Heart left ventricle (tissue), 13 donors: ENCODE results near the gene NDUFS4.

Experiments
- POLR2A ChIP-seq, 2 donors: fragments of 450-650 bp; IDR thresholded peaks; one replicate each; pipeline ENCODE4 v1.6.1; 2017; ENCODE audit warnings: antibody characterized with exemption in 2 of 2, mild to moderate bottlenecking in 2 of 2, moderate library complexity in 2 of 2
- TF ChIP-seq, protein P1 (sequence below), 12 donors: fragments of 200-600 bp; sonication (generic) in 4 of 12; IDR thresholded peaks; one replicate each; pipeline versions ENCODE4 v1.5.0 to v1.8.0; 2018 to 2022; ENCODE audit warnings: antibody characterized with exemption in 12 of 12, mild to moderate bottlenecking in 5 of 12
- donor health status: ischemic (EF 13 %, LVEDD 7.1; RV severe dilation, severe dysfunction).
- donor health status: DM: no; HTN: yes; CAD: no.
- donor health status: DM: no; HTN: no; CAD: no.
- donor health status: ischemic (EF 25% LVEDD 6.9; RV normal size, moderate dysfunction).
- donor health status: ischemic (EF 25% LVEDD 5.7; RV mildly dilated, moderate dysfunction).
- donor health status: ischemic (EF 35%, LVEDD 5.7; RV mildly dilated, moderate dysfunction).
- donor health status: nonischemic (EF 11% LVEDD 7.7; RV severe dilation, severe dysfunction).
- donor health status: DM: yes; HTN: yes; CAD: no.
- donor health status: PGD.
- donor health status: ischemic (EF 29% LVEDD 5.4; RV normal size, mild dysfunction).
- donor health status: nonischemic (EF 23%, LVEDD 6.1; RV moderate dilation, normal function).

DNA sequence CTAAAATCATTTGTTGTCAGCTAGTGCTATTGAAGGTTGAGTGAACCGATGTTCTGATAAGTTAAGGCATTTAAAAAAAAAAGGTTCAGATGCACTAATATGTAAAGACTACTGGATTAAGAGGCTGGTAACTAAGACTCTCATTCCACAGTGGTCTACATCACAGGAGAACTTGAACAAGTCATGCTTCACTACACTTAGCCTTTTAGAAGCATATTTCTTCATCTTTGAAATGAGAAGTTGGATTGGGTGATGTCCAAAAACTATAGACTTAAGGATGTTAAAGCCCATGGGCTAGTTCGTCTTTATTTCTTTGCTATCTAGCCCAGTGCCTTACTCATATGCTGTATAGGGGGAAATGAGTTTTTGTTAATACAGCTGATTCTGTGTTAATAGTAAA lies 107.2 kb downstream of the NDUFS4 start:
- TF ChIP-seq, protein P1, sequence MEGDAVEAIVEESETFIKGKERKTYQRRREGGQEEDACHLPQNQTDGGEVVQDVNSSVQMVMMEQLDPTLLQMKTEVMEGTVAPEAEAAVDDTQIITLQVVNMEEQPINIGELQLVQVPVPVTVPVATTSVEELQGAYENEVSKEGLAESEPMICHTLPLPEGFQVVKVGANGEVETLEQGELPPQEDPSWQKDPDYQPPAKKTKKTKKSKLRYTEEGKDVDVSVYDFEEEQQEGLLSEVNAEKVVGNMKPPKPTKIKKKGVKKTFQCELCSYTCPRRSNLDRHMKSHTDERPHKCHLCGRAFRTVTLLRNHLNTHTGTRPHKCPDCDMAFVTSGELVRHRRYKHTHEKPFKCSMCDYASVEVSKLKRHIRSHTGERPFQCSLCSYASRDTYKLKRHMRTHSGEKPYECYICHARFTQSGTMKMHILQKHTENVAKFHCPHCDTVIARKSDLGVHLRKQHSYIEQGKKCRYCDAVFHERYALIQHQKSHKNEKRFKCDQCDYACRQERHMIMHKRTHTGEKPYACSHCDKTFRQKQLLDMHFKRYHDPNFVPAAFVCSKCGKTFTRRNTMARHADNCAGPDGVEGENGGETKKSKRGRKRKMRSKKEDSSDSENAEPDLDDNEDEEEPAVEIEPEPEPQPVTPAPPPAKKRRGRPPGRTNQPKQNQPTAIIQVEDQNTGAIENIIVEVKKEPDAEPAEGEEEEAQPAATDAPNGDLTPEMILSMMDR (IDR thresholded peaks at IDR 0.05) = no peak
- TF ChIP-seq POLR2A (IDR thresholded peaks at IDR 0.05) = no peak
